DND-41 (cell line): ENCODE data around the gene ZCCHC18.

Experiments used
- ATAC-seq: fragments of 200-7000 bp; cut with Tn5 transposase; 3 replicates; pipeline ENCODE4 v1.9.1; 2021; ENCODE audit warnings: low read depth; ENCODE audit not compliant: insufficient read depth
- DNase-seq: peaks from one replicate; pipeline ENCODE4 v3.0.0-alpha.2; 2020
- H2AFZ ChIP-seq: 2 replicates; pipeline ENCODE4 v1.6.0; 2012; ENCODE audit warnings: low read depth, low read length
- H3K27ac ChIP-seq: 2 replicates; pipeline ENCODE4 v1.5.1; 2012; ENCODE audit warnings: low read length, inconsistent platforms
- H3K27me3 ChIP-seq: fragments of 200-600 bp; sonication (generic); 2 replicates; pipeline ENCODE4 v1.6.0; 2012; ENCODE audit warnings: low read length, mild to moderate bottlenecking, inconsistent platforms; ENCODE audit not compliant: insufficient read depth, poor library complexity
- H3K36me3 ChIP-seq: 2 replicates; pipeline ENCODE4 v1.5.1; 2012; ENCODE audit warnings: low read length, inconsistent platforms; ENCODE audit not compliant: insufficient read depth
- H3K4me1 ChIP-seq: 2 replicates; pipeline ENCODE4 v1.5.1; 2012; ENCODE audit warnings: mild to moderate bottlenecking, low read length; ENCODE audit not compliant: insufficient read depth
- H3K4me2 ChIP-seq: 2 replicates; pipeline ENCODE4 v1.6.0; 2012; ENCODE audit warnings: mild to moderate bottlenecking, moderate library complexity, low read length, inconsistent platforms; ENCODE audit not compliant: insufficient read depth
- H3K4me3 ChIP-seq, 2 experiments: fragments of 200-600 bp in 1 of 2; shearing (Covaris generic) in 1 of 2; 2 replicates each; pipeline ENCODE4 v1.5.1; 2012 to 2016; ENCODE audit warnings: inconsistent platforms in 2 of 2, low read length in 2 of 2, mild to moderate bottlenecking in 2 of 2, low read depth in 1 of 2, moderate library complexity in 1 of 2
- H3K79me2 ChIP-seq: 2 replicates; pipeline ENCODE4 v1.6.0; 2012; ENCODE audit warnings: low read length, inconsistent platforms; ENCODE audit not compliant: insufficient read depth
- H3K9ac ChIP-seq: 2 replicates; pipeline ENCODE4 v1.6.0; 2012; ENCODE audit warnings: low read depth, mild to moderate bottlenecking, inconsistent platforms, low read length, moderate library complexity
- H3K9me3 ChIP-seq: 2 replicates; pipeline ENCODE4 v1.5.1; 2012; ENCODE audit warnings: low read length, moderate library complexity, mild to moderate bottlenecking, inconsistent platforms; ENCODE audit not compliant: insufficient read depth, severe bottlenecking
- H4K20me1 ChIP-seq: 2 replicates; pipeline ENCODE4 v1.6.0; 2012; ENCODE audit warnings: low read length; ENCODE audit not compliant: insufficient read depth
- EZH2 ChIP-seq: IDR thresholded peaks from 3 replicates; pipeline ENCODE4 v1.6.1; 2012; ENCODE audit warnings: borderline replicate concordance, low read depth, mild to moderate bottlenecking, moderate library complexity, low read length, inconsistent platforms; ENCODE audit not compliant: severe bottlenecking
- TF ChIP-seq, protein P1 (sequence below): IDR thresholded peaks from 2 replicates; pipeline ENCODE4 v1.5.1; 2012; ENCODE audit warnings: borderline replicate concordance, low read length, moderate library complexity, mild to moderate bottlenecking; ENCODE audit not compliant: poor library complexity, severe bottlenecking; ENCODE audit errors: extremely low read depth

The ZCCHC18 gene

DNA sequence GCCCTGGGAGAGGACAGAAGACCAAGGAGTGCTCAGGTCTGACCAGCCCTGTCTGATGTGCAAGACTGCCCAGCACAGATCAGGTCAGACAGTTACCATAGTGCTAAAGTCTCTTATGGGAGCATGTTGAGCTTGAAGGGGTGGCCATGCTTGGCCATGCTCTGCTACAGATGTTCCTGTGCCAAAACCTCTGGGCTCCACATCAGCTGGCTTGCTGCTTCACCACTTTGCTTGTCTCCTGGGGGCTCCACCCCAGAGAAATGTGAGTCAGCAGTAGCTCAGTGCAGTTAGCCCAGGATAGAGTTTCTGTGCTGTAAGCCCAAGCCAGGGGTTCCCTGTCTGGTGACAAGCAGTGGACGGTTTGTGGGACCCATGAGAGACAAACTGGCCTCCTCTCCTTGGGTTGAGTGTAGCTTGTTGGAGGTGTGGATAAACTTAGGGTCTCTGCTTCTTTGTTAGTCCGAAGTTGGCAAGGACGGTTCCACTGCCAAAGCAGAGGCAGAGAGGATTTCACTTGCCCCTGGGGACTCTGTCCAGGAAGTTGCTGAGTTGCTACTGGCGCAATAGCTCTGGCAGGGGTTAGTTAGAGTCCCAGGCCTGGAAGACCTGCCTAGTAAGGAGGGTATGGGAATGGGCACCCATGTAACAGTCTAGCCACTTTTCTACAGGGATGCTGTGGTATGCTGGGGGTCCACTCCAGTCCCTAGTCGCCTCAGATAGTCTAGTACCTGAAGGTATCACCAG is 27.6 kb upstream of the ZCCHC18 start:
- no peaks in the 10 kb centered on the region for H3K79me2 ChIP-seq
- DNase-seq, result no peak
- H2AFZ ChIP-seq, result no peak overlapping the region
- H3K9ac ChIP-seq, result no peak overlapping the region
- no peak for ATAC-seq
- H4K20me1 ChIP-seq, result no peaks in the 10 kb centered on the region
- H3K27ac ChIP-seq, result no peak overlapping the region
- no peaks in the 10 kb centered on the region for H3K27me3 ChIP-seq
- no peak overlapping the region for H3K4me3 ChIP-seq
- no peak for TF ChIP-seq EZH2
- TF ChIP-seq, protein P1, sequence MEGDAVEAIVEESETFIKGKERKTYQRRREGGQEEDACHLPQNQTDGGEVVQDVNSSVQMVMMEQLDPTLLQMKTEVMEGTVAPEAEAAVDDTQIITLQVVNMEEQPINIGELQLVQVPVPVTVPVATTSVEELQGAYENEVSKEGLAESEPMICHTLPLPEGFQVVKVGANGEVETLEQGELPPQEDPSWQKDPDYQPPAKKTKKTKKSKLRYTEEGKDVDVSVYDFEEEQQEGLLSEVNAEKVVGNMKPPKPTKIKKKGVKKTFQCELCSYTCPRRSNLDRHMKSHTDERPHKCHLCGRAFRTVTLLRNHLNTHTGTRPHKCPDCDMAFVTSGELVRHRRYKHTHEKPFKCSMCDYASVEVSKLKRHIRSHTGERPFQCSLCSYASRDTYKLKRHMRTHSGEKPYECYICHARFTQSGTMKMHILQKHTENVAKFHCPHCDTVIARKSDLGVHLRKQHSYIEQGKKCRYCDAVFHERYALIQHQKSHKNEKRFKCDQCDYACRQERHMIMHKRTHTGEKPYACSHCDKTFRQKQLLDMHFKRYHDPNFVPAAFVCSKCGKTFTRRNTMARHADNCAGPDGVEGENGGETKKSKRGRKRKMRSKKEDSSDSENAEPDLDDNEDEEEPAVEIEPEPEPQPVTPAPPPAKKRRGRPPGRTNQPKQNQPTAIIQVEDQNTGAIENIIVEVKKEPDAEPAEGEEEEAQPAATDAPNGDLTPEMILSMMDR, result no peak
- no peaks in the 10 kb centered on the region for H3K9me3 ChIP-seq
- no peak overlapping the region for H3K4me2 ChIP-seq
- H3K36me3 ChIP-seq, result no peaks in the 10 kb centered on the region
- H3K4me1 ChIP-seq, result no peaks in the 10 kb centered on the region

DNA sequence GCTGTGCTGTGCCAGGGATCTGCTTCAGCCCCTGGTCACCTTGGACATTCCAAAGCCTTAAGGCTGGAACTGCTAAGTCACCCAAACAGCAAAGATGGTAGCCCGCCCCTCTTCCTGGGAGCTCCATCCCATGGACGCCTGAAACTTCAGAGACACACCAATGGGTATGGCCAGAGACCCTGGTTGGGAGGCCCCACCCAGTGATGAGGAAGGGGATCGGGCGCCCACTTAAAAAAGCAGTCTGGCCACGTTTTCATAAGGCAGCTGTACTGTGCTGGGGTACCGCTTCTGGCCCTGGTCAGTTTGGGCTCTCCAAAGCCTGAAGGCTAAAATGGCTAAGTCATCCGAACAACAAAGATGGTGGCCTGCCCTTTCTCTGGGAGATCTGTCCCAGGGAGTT is 26.8 kb upstream of the ZCCHC18 start:
- no peak overlapping the region for H3K9ac ChIP-seq
- no peak overlapping the region for H3K4me3 ChIP-seq
- ATAC-seq (no peak), DNase-seq (no peak)
- no peak overlapping the region for H3K4me2 ChIP-seq
- no peaks in the 10 kb centered on the region for H3K36me3 ChIP-seq
- no peak for TF ChIP-seq EZH2
- TF ChIP-seq, protein P1, result no peak
- no peak overlapping the region for H2AFZ ChIP-seq
- H3K27me3 ChIP-seq, result no peaks in the 10 kb centered on the region
- H3K27ac ChIP-seq, result no peak overlapping the region
- H4K20me1 ChIP-seq, result no peaks in the 10 kb centered on the region
- H3K79me2 ChIP-seq, result no peaks in the 10 kb centered on the region
- H3K9me3 ChIP-seq, result no peaks in the 10 kb centered on the region
- H3K4me1 ChIP-seq, result no peaks in the 10 kb centered on the region

DNA sequence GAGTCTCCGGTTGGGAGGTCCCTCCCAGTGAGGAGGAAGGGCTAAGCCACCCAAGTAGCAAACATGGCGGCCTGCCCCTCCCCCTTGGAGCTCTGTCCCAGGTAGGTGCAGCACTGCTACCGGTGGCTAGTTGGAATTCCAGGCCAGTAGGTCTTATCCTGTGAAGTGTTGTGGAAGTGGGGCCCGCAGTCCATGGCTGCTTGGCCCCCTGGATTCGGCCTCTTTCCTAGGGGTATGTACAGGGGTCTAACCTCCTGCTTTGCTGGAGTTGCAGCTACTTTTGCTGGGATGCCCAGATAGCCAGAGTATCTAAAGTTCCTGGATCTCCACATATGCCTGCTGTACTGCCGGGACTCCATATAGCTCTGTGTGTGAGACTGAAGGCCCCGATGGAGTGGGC is 26.4 kb upstream of the ZCCHC18 start:
- no peaks in the 10 kb centered on the region for H4K20me1 ChIP-seq
- H3K9ac ChIP-seq, result no peak overlapping the region
- no peak for DNase-seq
- H3K9me3 ChIP-seq, result no peaks in the 10 kb centered on the region
- H3K79me2 ChIP-seq, result no peaks in the 10 kb centered on the region
- H2AFZ ChIP-seq, result no peak overlapping the region
- TF ChIP-seq, protein P1, result no peak
- no peak for TF ChIP-seq EZH2
- no peak overlapping the region for H3K27ac ChIP-seq
- H3K4me1 ChIP-seq, result no peaks in the 10 kb centered on the region
- no peak for ATAC-seq
- H3K36me3 ChIP-seq, result no peaks in the 10 kb centered on the region
- no peak overlapping the region for H3K4me3 ChIP-seq
- H3K27me3 ChIP-seq, result no peaks in the 10 kb centered on the region
- no peak overlapping the region for H3K4me2 ChIP-seq
